ENCODE results near the gene STARD5. TPM values are rescaled to one million over a fixed set of nuclear protein-coding genes. Genes with fewer than 3 reads are reported as not detected.

The STARD5 gene
- total RNA-seq, 3 donors from 2014 or later (not counting 1 experiment from before 2014, with no cell fraction given), result 4.7 to 6.6 (median 6.3) TPM

DNA sequence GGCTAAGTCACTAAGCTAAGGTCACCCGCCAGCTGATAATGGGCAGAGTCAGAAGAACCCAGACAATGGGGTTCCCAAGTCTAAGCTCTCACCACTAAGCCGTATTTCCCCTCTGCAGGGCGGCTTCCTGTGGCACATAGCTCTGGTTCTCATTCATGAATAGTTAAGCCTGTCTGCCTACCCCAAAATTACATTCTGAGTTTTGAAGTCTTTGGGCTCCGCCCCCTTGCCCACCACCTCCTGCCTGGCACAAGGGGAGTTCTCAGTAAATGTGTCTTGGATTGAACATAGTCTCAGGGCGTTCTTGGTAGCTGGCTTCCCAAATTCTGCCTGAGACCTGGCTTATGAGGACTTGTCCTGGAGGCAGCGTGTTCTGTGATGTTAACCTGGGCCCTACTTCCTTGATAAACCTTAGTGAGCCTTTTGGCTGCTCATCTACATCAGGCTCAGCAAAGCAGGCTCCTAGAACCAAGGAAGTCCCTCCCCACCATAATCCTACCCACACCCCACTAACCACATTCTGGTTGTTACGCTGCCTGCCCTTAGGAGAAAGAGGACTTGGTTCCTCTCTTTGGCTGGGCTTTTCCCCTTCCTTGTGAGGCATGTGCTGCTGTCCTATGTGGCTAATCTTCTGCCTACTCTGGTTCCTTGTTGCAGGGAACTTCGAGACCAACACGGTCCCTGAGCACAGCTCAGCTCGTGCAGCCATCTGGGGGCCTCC lies 54.9 kb downstream of the STARD5 start:
- DNase-seq (peak in 1 of 2 donors; percentile 41), ATAC-seq (no peak)
- H3K27me3 ChIP-seq (ENCODE audit: control insufficient read depth, insufficient read depth, low read length), result no peaks in the 10 kb centered on the region
- no peaks in the 10 kb centered on the region for H3K9me3 Mint-ChIP-seq
- H3K27ac ChIP-seq (ENCODE audit: low read length), result no peak overlapping the region
- TF ChIP-seq, protein P1, sequence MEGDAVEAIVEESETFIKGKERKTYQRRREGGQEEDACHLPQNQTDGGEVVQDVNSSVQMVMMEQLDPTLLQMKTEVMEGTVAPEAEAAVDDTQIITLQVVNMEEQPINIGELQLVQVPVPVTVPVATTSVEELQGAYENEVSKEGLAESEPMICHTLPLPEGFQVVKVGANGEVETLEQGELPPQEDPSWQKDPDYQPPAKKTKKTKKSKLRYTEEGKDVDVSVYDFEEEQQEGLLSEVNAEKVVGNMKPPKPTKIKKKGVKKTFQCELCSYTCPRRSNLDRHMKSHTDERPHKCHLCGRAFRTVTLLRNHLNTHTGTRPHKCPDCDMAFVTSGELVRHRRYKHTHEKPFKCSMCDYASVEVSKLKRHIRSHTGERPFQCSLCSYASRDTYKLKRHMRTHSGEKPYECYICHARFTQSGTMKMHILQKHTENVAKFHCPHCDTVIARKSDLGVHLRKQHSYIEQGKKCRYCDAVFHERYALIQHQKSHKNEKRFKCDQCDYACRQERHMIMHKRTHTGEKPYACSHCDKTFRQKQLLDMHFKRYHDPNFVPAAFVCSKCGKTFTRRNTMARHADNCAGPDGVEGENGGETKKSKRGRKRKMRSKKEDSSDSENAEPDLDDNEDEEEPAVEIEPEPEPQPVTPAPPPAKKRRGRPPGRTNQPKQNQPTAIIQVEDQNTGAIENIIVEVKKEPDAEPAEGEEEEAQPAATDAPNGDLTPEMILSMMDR (IDR thresholded peaks at IDR 0.05), result no peak
- WGBS (ENCODE audit: insufficient coverage), result 65% methylated on average over 10 of the region's 10 CpGs
- no peaks in the 10 kb centered on the region for H3K36me3 Mint-ChIP-seq
- no peak overlapping the region for H3K4me3 ChIP-seq (ENCODE audit: low read length)
- H3K4me1 ChIP-seq (ENCODE audit: control insufficient read depth, insufficient read depth, low read length), result peaks cover 15% of the 10 kb centered on the region
- no peak overlapping the region for H3K27ac Mint-ChIP-seq
- intact Hi-C loops (cut with micrococcal nuclease), result loop anchor here (5.0 to 10.0 kb wide), 2 partner anchors 92 to 294 kb away; no protein-coding TSS in a partner anchor
- H3K4me3 Mint-ChIP-seq, result no peak overlapping the region
- peaks cover 13 to 17% of the 10 kb centered on the region in 2 donors for H3K27me3 Mint-ChIP-seq (ENCODE audit: low read depth in 2 of 2)
- no peaks in the 10 kb centered on the region for H3K36me3 ChIP-seq (ENCODE audit: control insufficient read depth, insufficient read depth, low read length)
- H3K9me3 ChIP-seq (ENCODE audit: control insufficient read depth, insufficient read depth, low read length), result no peaks in the 10 kb centered on the region
- H3K4me1 Mint-ChIP-seq, result peaks cover 18 to 19% of the 10 kb centered on the region in 2 donors

DNA sequence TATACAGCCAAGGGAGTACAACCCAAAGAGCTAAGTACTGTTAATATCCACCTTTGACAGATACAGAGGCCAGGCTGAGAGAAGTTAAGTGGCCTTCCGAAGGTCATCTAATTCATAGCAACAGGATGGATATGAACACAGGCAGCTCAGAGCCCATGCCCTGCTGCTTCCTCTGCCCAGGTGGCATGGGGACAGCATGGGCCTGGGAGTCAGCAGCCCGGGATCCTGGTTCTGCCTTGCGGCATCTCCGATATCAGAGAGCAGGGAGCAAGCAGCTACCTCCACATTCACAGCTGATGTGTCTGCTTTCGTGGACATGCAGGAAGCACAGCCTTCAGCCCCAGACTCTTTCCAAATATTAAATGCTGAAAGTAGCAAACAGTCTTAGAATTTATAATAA lies 55.6 kb downstream of the STARD5 start:
- intact Hi-C loops (cut with micrococcal nuclease), result loop anchor here (5.0 to 10.0 kb wide), 2 partner anchors 91 to 294 kb away; no protein-coding TSS in a partner anchor
- H3K4me3 Mint-ChIP-seq, result no peak overlapping the region
- WGBS (ENCODE audit: insufficient coverage), result 93% methylated on average over 5 of the region's 5 CpGs
- H3K36me3 Mint-ChIP-seq, result no peaks in the 10 kb centered on the region
- no peak overlapping the region for H3K27ac Mint-ChIP-seq
- Histone ChIP-seq H3K4me3 (ENCODE audit: low read length) (no peak overlapping the region), H3K36me3 (ENCODE audit: control insufficient read depth, insufficient read depth, low read length) (no peaks in the 10 kb centered on the region), H3K4me1 (ENCODE audit: control insufficient read depth, insufficient read depth, low read length) (peaks cover 15% of the 10 kb centered on the region), H3K27me3 (ENCODE audit: control insufficient read depth, insufficient read depth, low read length) (no peaks in the 10 kb centered on the region), H3K27ac (ENCODE audit: low read length) (no peak overlapping the region), H3K9me3 (ENCODE audit: control insufficient read depth, insufficient read depth, low read length) (no peaks in the 10 kb centered on the region)
- H3K4me1 Mint-ChIP-seq, result peaks cover 18 to 19% of the 10 kb centered on the region in 2 donors
- no peak for DNase-seq
- no peak for ATAC-seq
- peaks cover 14 to 19% of the 10 kb centered on the region in 2 donors for H3K27me3 Mint-ChIP-seq (ENCODE audit: low read depth in 2 of 2)
- no peaks in the 10 kb centered on the region for H3K9me3 Mint-ChIP-seq
- TF ChIP-seq, protein P1 (IDR thresholded peaks at IDR 0.05), result no peak

DNA sequence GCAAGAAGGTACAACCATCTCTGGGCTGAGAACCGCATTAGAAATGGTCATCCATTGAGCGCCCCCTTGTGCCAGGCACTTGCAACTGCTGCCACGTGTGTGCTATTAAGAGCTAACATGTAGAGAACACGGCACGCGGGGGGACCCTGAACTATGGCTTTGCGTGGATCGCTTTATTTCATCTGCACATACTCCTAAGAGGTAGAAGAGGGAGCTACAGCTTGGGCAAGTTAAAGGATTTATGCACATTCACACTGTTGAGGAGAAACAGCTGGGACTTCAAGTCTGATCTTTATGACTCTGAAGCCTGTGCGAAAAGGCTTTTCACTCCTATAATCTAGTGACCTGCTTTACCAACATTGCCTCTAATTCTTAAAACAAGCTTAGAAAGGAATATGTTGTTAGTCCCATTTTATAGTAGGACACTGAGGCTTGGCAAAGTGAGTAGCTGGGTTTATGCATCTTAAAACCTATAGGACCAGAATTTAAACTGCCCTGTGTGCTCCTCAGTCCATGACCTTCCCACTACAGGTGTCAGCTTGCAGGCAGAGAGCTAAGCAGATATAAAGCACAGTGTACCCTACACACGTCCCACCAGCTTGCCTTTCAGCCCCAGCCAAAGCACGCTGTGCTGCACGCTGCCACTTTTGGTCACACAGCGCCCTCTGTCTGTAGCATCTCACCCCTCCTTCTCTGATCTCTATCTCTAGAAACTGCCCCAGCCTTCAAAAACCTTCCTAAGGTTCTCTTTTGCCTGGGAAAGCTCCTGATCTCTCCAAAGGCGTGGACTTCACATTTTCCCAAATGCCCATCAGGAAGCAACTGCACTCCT lies 57.8 kb downstream of the STARD5 start:
- H3K4me3 ChIP-seq (ENCODE audit: low read length), result no peak overlapping the region
- ATAC-seq (peak; percentile 90 to 92 (median 91)), DNase-seq (peak; percentile 73 to 91)
- Mint-ChIP-seq H3K27ac (no peak overlapping the region), H3K36me3 (no peaks in the 10 kb centered on the region), H3K4me3 (peak overlapping the region; percentile 49), H3K27me3 (ENCODE audit: low read depth in 2 of 2) (peaks cover 14 to 19% of the 10 kb centered on the region in 2 donors), H3K9me3 (no peaks in the 10 kb centered on the region), H3K4me1 (peaks cover 18 to 19% of the 10 kb centered on the region in 2 donors)
- WGBS (ENCODE audit: insufficient coverage), result 7% methylated on average over 14 of the region's 14 CpGs
- H3K27ac ChIP-seq (ENCODE audit: low read length), result no peak overlapping the region
- no peaks in the 10 kb centered on the region for H3K27me3 ChIP-seq (ENCODE audit: control insufficient read depth, insufficient read depth, low read length)
- TF ChIP-seq, protein P1 (IDR thresholded peaks at IDR 0.05), result peak; percentile 75
- no peaks in the 10 kb centered on the region for H3K36me3 ChIP-seq (ENCODE audit: control insufficient read depth, insufficient read depth, low read length)
- H3K9me3 ChIP-seq (ENCODE audit: control insufficient read depth, insufficient read depth, low read length), result no peaks in the 10 kb centered on the region
- peaks cover 15% of the 10 kb centered on the region for H3K4me1 ChIP-seq (ENCODE audit: control insufficient read depth, insufficient read depth, low read length)
- intact Hi-C loops (cut with micrococcal nuclease), result loop anchor here (1.0 to 10.0 kb wide), 5 partner anchors 89 to 811 kb away; no protein-coding TSS in a partner anchor

Data from natural killer cell (primary cell).